Mammary epithelial cell (primary cell): ENCODE measurements around the gene KATNAL2.
"Not testable (repeated sequence)": the region's sequence is repeated elsewhere in the genome, so short reads cannot be mapped to it uniquely, and the experiment has no call there.

Source experiments
- EZH2 ChIP-seq: IDR thresholded peaks from 2 replicates; pipeline ENCODE4 v1.6.1; 2012; ENCODE audit warnings: low read length, inconsistent platforms, borderline replicate concordance
- TF ChIP-seq, protein P1 (sequence below), 2 donors: IDR thresholded peaks in 1 of 2; conservative IDR thresholded peaks in 1 of 2; 2 replicates each; pipeline ENCODE4 v1.5.1; 2011 to 2012; ENCODE audit warnings: inconsistent platforms in 2 of 2, low read length in 2 of 2, mild to moderate bottlenecking in 2 of 2, control low read depth in 1 of 2, low read depth in 1 of 2; ENCODE audit not compliant: insufficient read depth in 1 of 2; ENCODE audit errors: extremely low read depth in 1 of 2

DNA sequence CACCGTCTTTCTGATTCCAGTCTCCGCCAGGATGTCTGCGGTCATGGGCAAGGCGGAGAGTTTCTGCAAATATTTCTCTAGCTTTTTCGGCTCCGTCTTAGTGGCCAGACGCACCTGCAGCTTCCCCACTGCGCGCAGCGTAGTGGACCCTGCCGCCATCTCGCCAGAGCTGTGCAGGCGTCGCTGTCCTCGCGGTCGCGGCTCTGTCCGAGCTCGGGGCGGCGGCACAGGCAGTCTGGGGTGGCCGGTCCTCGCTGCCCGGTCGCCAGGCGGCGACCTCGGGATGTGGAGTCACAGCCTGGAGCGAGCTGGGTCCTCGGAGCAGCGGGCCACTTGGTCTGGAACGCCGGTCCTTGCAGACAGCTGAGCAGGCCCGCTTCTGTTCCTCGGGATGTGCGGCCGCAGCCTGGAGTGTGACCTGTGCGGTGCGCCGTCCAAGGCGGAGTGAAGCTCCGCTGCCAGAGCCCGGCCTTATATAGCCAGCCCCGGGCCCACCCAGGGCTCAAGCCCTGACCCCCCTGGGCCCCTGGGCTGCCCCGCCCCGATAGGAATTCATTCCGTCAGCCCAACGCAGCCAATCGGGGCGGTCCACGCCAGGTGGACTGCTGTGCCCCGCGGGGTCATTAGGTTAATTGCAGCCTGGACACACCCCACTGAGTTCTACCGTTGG is 112.4 kb downstream of the KATNAL2 start:
- TF ChIP-seq, protein P1, sequence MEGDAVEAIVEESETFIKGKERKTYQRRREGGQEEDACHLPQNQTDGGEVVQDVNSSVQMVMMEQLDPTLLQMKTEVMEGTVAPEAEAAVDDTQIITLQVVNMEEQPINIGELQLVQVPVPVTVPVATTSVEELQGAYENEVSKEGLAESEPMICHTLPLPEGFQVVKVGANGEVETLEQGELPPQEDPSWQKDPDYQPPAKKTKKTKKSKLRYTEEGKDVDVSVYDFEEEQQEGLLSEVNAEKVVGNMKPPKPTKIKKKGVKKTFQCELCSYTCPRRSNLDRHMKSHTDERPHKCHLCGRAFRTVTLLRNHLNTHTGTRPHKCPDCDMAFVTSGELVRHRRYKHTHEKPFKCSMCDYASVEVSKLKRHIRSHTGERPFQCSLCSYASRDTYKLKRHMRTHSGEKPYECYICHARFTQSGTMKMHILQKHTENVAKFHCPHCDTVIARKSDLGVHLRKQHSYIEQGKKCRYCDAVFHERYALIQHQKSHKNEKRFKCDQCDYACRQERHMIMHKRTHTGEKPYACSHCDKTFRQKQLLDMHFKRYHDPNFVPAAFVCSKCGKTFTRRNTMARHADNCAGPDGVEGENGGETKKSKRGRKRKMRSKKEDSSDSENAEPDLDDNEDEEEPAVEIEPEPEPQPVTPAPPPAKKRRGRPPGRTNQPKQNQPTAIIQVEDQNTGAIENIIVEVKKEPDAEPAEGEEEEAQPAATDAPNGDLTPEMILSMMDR (conservative IDR thresholded peaks at IDR 0.05 in 1 of 2, IDR thresholded peaks at IDR 0.05 in 1 of 2; ENCODE audit: extremely low read depth in 1 of 2, insufficient read depth in 1 of 2, low read depth in 1 of 2, low read length in 2 of 2): not testable (repeated sequence)
- not testable (repeated sequence) for TF ChIP-seq EZH2
